DOHH2 (cell line): ENCODE data around the gene METTL9.
"Not testable (repeated sequence)": the region's sequence is repeated elsewhere in the genome, so short reads cannot be mapped to it uniquely, and the experiment has no call there.

ENCODE experiments used
- H3F3A ChIP-seq: fragments of 200-600 bp; sonication (generic), shearing (Covaris generic); 2 replicates; pipeline ENCODE4 v1.6.0; 2016; ENCODE audit warnings: antibody characterized with exemption, mild to moderate bottlenecking; ENCODE audit not compliant: control insufficient read depth, insufficient read depth
- H3K27ac ChIP-seq: fragments of 200-600 bp; sonication (generic); 2 replicates; pipeline ENCODE4 v1.5.1; 2014; ENCODE audit warnings: low read depth, mild to moderate bottlenecking, low read length, moderate library complexity
- H3K27me3 ChIP-seq: fragments of 200-600 bp; sonication (generic); 2 replicates; pipeline ENCODE4 v1.6.1; 2014; ENCODE audit warnings: mild to moderate bottlenecking, low read length, mixed read lengths; ENCODE audit not compliant: control insufficient read depth
- H3K36me3 ChIP-seq: fragments of 200-600 bp; sonication (generic); 2 replicates; pipeline ENCODE4 v1.6.1; 2014; ENCODE audit warnings: mild to moderate bottlenecking, low read length, moderate library complexity, mixed read lengths; ENCODE audit not compliant: control insufficient read depth
- H3K4me1 ChIP-seq: fragments of 200-600 bp; sonication (generic); 2 replicates; pipeline ENCODE4 v1.6.1; 2014; ENCODE audit warnings: mild to moderate bottlenecking, low read length, mixed read lengths; ENCODE audit not compliant: control insufficient read depth
- H3K4me2 ChIP-seq: fragments of 200-600 bp; sonication (generic); 2 replicates; pipeline ENCODE4 v1.6.0; 2014; ENCODE audit warnings: mild to moderate bottlenecking, low read length, moderate library complexity
- H3K4me3 ChIP-seq: fragments of 200-600 bp; sonication (generic); 2 replicates; pipeline ENCODE4 v1.5.1; 2014; ENCODE audit warnings: mild to moderate bottlenecking, low read length, mixed read lengths
- H3K79me2 ChIP-seq: fragments of 200-600 bp; sonication (generic); 2 replicates; pipeline ENCODE4 v1.6.1; 2014; ENCODE audit warnings: mild to moderate bottlenecking, low read length, mixed read lengths; ENCODE audit not compliant: control insufficient read depth
- H3K9me2 ChIP-seq: fragments of 200-600 bp; sonication (generic); replicated peaks from 2 replicates; pipeline ENCODE4 v1.6.1; 2014; ENCODE audit warnings: mild to moderate bottlenecking, low read length, mixed read lengths; ENCODE audit not compliant: control insufficient read depth
- H3K9me3 ChIP-seq: fragments of 200-600 bp; sonication (generic); 2 replicates; pipeline ENCODE4 v1.6.1; 2014; ENCODE audit warnings: antibody characterized with exemption, low read length, mixed read lengths; ENCODE audit not compliant: control insufficient read depth, insufficient read depth
- H4K20me1 ChIP-seq: fragments of 200-600 bp; sonication (generic); 2 replicates; pipeline ENCODE4 v1.6.0; 2014; ENCODE audit warnings: low read depth, mild to moderate bottlenecking, antibody characterized with exemption, low read length, moderate library complexity; ENCODE audit not compliant: control insufficient read depth, insufficient read depth
- EZH2phosphoT487 ChIP-seq: fragments of 200-600 bp; sonication (generic); IDR thresholded peaks from 2 replicates; pipeline ENCODE4 v1.6.1; 2017; ENCODE audit warnings: borderline replicate concordance, mild to moderate bottlenecking, antibody characterized with exemption, low read length, moderate library complexity, mixed read lengths
- TF ChIP-seq, protein P1 (sequence below): fragments of 200-600 bp; sonication (generic); IDR thresholded peaks from one replicate; pipeline ENCODE4 v1.5.1; 2014; ENCODE audit warnings: antibody characterized with exemption, mild to moderate bottlenecking, low read depth, low read length; ENCODE audit not compliant: poor library complexity, severe bottlenecking

METTL9 gene

DNA sequence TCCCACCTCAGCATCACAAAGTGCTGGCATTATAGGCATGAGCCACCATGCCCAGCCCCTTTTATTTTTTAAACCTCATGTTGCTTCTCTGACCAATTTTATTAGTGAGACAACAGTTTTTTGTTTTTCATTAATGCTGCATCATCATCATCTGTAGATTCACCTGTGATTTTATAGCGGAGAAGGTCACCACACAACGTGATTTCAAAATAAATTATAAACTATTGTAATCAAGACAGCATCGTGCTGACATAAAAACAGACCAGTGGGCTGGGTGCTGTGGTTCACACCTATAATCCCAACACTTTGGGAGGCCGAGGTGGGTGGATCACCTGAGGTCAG lies 28.7 kb upstream of the METTL9 start:
- no peaks in the 10 kb centered on the region for H4K20me1 ChIP-seq
- H3K4me3 ChIP-seq, result no peak overlapping the region
- H3K79me2 ChIP-seq, result no peaks in the 10 kb centered on the region
- no peaks in the 10 kb centered on the region for H3K36me3 ChIP-seq
- H3K9me3 ChIP-seq, result no peaks in the 10 kb centered on the region
- TF ChIP-seq EZH2phosphoT487, result no peak
- TF ChIP-seq, protein P1, sequence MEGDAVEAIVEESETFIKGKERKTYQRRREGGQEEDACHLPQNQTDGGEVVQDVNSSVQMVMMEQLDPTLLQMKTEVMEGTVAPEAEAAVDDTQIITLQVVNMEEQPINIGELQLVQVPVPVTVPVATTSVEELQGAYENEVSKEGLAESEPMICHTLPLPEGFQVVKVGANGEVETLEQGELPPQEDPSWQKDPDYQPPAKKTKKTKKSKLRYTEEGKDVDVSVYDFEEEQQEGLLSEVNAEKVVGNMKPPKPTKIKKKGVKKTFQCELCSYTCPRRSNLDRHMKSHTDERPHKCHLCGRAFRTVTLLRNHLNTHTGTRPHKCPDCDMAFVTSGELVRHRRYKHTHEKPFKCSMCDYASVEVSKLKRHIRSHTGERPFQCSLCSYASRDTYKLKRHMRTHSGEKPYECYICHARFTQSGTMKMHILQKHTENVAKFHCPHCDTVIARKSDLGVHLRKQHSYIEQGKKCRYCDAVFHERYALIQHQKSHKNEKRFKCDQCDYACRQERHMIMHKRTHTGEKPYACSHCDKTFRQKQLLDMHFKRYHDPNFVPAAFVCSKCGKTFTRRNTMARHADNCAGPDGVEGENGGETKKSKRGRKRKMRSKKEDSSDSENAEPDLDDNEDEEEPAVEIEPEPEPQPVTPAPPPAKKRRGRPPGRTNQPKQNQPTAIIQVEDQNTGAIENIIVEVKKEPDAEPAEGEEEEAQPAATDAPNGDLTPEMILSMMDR, result no peak
- H3K27ac ChIP-seq, result no peak overlapping the region
- H3K4me1 ChIP-seq, result peaks cover 10% of the 10 kb centered on the region
- H3F3A ChIP-seq, result no peaks in the 10 kb centered on the region
- H3K9me2 ChIP-seq, result no peaks in the 10 kb centered on the region
- peaks cover 6% of the 10 kb centered on the region for H3K27me3 ChIP-seq
- no peak overlapping the region for H3K4me2 ChIP-seq

DNA sequence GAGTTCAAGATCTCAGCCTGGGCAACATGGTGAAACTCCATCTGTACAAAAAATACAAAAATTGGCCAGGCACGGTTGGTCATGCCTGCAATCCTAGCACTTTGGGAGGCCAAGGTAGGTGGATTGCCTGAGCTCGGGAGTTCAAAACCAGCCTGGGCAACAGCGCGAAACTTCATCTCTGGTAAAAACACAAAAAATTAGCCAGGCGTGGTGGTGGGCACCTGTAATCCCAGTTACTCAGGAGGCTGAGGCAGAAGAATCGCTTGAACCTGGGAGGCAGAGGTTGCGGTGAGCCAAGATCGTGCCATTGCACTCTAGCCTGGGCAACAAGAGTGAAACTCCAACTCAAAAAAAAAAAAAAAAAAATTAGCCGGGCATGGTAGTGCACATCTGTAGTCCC lies 25.9 kb upstream of the METTL9 start:
- H3K4me3 ChIP-seq, H4K20me1 ChIP-seq, H3K27ac ChIP-seq, H3K27me3 ChIP-seq, H3K9me3 ChIP-seq, H3K9me2 ChIP-seq, H3K79me2 ChIP-seq, H3K36me3 ChIP-seq, H3K4me2 ChIP-seq, H3K4me1 ChIP-seq, H3F3A ChIP-seq: not testable (repeated sequence)

DNA sequence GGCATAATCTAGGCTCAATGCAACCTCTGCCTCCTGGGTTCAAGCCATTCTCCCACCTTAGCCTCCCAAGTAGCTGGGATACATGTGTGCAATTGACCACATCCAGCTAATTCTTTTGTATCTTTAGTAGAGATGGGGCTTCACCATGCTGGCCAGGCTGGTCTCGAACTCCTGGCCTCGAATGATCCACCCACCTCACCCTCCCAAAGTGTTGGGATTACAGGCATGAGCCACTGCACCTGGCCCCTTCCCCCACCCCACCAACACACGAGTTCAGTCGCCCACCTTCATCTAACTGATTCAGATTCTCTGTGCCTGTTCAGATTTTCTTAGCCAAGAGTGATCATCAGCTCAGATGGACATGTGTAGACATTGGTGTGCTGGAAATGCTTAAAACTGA lies 25.0 kb upstream of the METTL9 start:
- Histone ChIP-seq H3K4me2 (no peak overlapping the region), H3K27me3 (peaks cover 8% of the 10 kb centered on the region; the same call in 1 of the 2 replicates), H3K4me1 (0 out of 2 replicates have a peak, but pooled peaks cover 5% of the 10 kb centered on the region), H3K36me3 (no peaks in the 10 kb centered on the region), H3K79me2 (no peaks in the 10 kb centered on the region), H3K9me3 (no peaks in the 10 kb centered on the region), H4K20me1 (no peaks in the 10 kb centered on the region), H3K27ac (no peak overlapping the region), H3K4me3 (no peak overlapping the region), H3F3A (no peaks in the 10 kb centered on the region), H3K9me2 (no peaks in the 10 kb centered on the region)
- no peak for TF ChIP-seq EZH2phosphoT487
- TF ChIP-seq, protein P1, result no peak

DNA sequence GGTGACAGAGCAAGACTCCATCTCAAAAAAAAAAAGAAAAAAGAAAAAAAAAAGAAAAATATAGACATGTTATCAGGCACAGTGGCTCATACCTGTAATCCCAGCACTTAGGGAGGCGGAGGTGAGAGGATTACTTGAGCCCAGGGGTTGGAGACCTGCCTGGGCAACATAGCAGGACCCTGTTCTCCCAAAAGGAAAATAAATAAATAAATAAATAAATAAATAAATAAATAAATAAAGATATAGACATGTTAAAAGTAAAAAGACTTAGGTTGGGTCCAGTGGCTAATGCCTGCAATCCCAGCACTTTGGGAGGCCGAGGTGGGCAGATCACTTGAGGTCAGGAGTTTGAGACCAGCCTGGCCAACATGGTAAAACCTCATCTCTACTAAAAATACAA lies 23.1 kb upstream of the METTL9 start:
- not testable (repeated sequence) for H3K4me1 ChIP-seq, H4K20me1 ChIP-seq

DNA sequence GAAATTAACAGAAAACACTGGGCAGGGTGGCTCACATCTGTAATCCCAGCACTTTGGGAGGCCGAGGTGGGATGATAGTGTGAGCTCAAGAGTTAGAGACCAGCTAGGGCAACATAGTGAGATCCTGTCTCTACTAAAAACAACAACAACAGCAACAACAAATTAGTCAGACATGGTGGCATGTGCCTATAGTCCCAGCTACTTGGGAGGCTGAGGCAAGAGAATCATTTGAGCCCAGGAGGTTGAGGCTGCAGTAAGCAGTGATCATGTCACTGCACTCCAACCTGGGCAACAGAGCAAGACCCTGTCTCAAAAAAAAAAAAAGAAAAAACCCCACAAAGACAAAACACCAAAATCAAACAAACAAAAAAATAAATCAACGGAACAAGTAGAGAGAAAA lies 21.9 kb upstream of the METTL9 start:
- H3F3A ChIP-seq, H3K4me2 ChIP-seq, H3K36me3 ChIP-seq, H4K20me1 ChIP-seq, H3K4me3 ChIP-seq, H3K27ac ChIP-seq, H3K4me1 ChIP-seq, H3K9me2 ChIP-seq, H3K9me3 ChIP-seq, H3K79me2 ChIP-seq, H3K27me3 ChIP-seq: not testable (repeated sequence)

More for the DNA sequence above, 23.1 kb upstream of the METTL9 start:
- not testable (repeated sequence) for H3K27me3 ChIP-seq, H3K9me2 ChIP-seq, H3K4me2 ChIP-seq, H3K27ac ChIP-seq, H3F3A ChIP-seq, H3K79me2 ChIP-seq, H3K36me3 ChIP-seq, H3K9me3 ChIP-seq, H3K4me3 ChIP-seq

DNA sequence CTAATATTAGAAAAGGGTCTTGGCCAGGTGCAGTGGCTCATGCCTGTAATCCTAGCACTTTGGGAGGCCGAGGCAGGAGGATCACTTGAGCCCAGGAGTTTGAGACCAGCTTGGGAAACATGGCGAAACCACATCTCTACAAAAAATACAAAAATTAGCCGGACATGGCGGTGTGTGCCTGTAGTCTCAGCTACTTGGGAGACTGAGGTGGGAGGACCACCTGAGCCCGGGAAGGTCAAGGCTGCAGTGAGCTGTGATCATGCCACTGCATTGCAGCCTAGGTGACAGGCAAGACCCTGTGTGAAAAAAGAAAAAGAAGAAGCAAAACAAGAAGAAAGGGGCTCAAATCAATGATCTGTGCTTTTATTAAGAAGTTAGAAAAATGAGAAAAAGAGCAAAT lies 21.1 kb upstream of the METTL9 start:
- H3K4me2 ChIP-seq, H3K4me1 ChIP-seq, H3K4me3 ChIP-seq, H3K27ac ChIP-seq, H3K79me2 ChIP-seq, H3K9me3 ChIP-seq, H3K9me2 ChIP-seq, H3F3A ChIP-seq, H3K27me3 ChIP-seq, H3K36me3 ChIP-seq, H4K20me1 ChIP-seq: not testable (repeated sequence)

DNA sequence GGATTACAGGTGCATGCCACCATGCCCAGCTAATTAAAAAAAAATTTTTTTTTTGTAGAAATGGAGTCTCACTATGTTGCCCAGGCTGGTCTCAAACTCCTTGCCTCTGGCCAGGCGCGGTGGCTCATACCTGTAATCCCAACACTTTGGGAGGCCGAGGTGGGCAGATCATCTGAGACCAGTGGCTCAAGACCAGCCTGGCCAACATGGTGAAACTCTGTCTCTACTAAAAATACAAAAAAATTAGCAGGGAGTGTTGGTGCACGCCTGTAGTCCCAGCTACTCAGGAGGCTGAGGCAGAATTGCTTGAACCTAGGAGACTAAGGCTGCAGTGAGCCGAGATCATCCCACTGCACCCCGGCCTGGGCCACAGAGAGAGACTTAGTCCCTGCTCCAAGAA lies 19.2 kb upstream of the METTL9 start:
- H3K9me2 ChIP-seq, H3K36me3 ChIP-seq, H3K27me3 ChIP-seq, H3K79me2 ChIP-seq, H3K9me3 ChIP-seq, H3F3A ChIP-seq, H3K27ac ChIP-seq, H4K20me1 ChIP-seq, H3K4me2 ChIP-seq, H3K4me1 ChIP-seq, H3K4me3 ChIP-seq: not testable (repeated sequence)
